Erythroblast (primary cell): ENCODE data around the gene NLRC5.

ENCODE experiments used
- GATA1 ChIP-seq: IDR thresholded peaks from 2 replicates; pipeline ENCODE4 v1.6.1; 2011; ENCODE audit warnings: low read depth, mild to moderate bottlenecking, control low read depth, low read length, moderate library complexity
- POLR2A ChIP-seq: IDR thresholded peaks from 2 replicates; pipeline ENCODE4 v1.6.1; 2011; ENCODE audit warnings: mild to moderate bottlenecking, low read length

DNA sequence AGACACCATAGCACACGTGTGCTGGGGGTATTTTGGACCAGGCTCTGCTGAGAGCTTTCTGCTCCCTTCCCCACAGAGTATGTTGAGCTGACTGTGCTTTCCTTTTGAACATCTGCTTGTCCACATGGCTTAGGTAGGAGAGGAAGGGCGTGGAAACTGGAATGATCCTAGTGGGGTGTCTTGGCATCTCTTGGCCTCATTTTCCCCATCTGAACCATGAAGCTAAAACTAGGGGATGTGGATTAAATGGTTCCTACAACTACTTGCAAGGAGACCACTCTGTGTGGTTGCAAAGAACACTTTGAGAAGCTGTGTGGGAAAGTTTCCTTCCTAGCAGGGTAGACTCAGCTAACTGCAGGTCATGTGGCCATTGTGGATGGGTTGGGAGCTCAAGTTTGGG is 6.7 kb upstream of the NLRC5 start:
- TF ChIP-seq POLR2A, result no peak
- no peak for TF ChIP-seq GATA1
